Measurements from ENCODE around the gene PPP2R2C. TPM values are rescaled to one million over a fixed set of nuclear protein-coding genes. Genes with fewer than 3 reads are reported as not detected.

Gene PPP2R2C
- total and polyA plus RNA-seq, 9 of the 15 experiments (the other 6 are each of a cell fraction or from before 2014, with no cell fraction given), result 0.04 to 0.06 TPM; not detected in 7

DNA sequence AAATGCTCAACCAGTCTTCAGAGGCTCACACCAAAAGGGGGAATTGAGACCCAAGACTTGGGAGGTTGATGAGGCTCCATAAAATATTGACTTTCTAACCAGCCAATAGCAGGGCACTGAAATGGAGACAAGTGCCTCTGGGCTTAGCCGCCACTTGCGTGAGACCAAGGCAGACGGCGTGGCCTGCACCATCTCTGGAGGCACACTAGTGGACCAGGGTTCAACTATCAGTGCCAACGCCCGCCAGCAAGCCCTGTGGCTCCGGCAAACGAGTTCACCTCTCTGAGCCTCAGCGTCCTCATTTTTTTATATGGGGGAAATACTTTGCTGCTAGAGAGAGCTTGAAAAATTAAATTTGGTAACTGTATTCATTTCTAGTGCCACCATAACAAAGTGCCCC, 50.3 kb downstream of the PPP2R2C start:
- H3K27ac ChIP-seq (ENCODE audit: extremely low read depth, low read depth, low read length), result no peak overlapping the region
- no peak overlapping the region for H3K4me3 ChIP-seq
- FAIRE-seq (no peak), ATAC-seq (no peak), DNase-seq (ENCODE audit: extremely low read depth in 1 of 4, low spot score in 3 of 4) (no peak)
- no peak overlapping the region for H3K9ac ChIP-seq (ENCODE audit: insufficient read depth in 1 of 2, low read depth in 2 of 2, low read length in 2 of 2)
- ChIA-PET POLR2A (no interaction called here), CTCF (ENCODE audit: low intra/inter-chr PET ratio) (no interaction called here)
- BruUV-seq (replicated peaks), result no TSS peak
- H3K4me2 ChIP-seq (ENCODE audit: insufficient read depth, low read length), result no peak overlapping the region
- H3K4me1 ChIP-seq (replicated peaks in 1 of 2; ENCODE audit: control insufficient read depth in 2 of 2, insufficient read depth in 2 of 2, low read length in 2 of 2), result peaks cover 0 to 4% of the 10 kb centered on the region in 2 experiments; a peak in 3 of 5 replicates
- no peak for TF ChIP-seq TAF7 (tag; IDR thresholded peaks at IDR 0.05)
- TF ChIP-seq HMG20B (CRISPR knock-in tag; IDR thresholded peaks at IDR 0.05), result no peak
- no peak for TF ChIP-seq RNF2 (IDR thresholded peaks at IDR 0.05)
- no peak for TF ChIP-seq EZH2 (IDR thresholded peaks at IDR 0.05; ENCODE audit: borderline replicate concordance, low read depth, low read length)
- no peak for TF ChIP-seq ZNF589 (CRISPR knock-in tag; IDR thresholded peaks at IDR 0.05; ENCODE audit: low read depth)
- no peak for TF ChIP-seq KLF1 (tag; IDR thresholded peaks at IDR 0.05)
- TF ChIP-seq EWSR1 (IDR thresholded peaks at IDR 0.05; ENCODE audit: borderline replicate concordance, low read depth, partially characterized antibody), result no peak
- TF ChIP-seq ZNF134 (CRISPR knock-in tag; conservative IDR thresholded peaks at IDR 0.05), result no peak
- TF ChIP-seq ZNF75A (CRISPR knock-in tag; IDR thresholded peaks at IDR 0.05), result no peak
- TF ChIP-seq, protein P1, sequence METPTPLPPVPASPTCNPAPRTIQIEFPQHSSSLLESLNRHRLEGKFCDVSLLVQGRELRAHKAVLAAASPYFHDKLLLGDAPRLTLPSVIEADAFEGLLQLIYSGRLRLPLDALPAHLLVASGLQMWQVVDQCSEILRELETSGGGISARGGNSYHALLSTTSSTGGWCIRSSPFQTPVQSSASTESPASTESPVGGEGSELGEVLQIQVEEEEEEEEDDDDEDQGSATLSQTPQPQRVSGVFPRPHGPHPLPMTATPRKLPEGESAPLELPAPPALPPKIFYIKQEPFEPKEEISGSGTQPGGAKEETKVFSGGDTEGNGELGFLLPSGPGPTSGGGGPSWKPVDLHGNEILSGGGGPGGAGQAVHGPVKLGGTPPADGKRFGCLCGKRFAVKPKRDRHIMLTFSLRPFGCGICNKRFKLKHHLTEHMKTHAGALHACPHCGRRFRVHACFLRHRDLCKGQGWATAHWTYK (CRISPR knock-in tag; IDR thresholded peaks at IDR 0.05), result no peak
- TF ChIP-seq, protein P2, sequence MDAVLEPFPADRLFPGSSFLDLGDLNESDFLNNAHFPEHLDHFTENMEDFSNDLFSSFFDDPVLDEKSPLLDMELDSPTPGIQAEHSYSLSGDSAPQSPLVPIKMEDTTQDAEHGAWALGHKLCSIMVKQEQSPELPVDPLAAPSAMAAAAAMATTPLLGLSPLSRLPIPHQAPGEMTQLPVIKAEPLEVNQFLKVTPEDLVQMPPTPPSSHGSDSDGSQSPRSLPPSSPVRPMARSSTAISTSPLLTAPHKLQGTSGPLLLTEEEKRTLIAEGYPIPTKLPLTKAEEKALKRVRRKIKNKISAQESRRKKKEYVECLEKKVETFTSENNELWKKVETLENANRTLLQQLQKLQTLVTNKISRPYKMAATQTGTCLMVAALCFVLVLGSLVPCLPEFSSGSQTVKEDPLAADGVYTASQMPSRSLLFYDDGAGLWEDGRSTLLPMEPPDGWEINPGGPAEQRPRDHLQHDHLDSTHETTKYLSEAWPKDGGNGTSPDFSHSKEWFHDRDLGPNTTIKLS (IDR thresholded peaks at IDR 0.05; ENCODE audit: borderline replicate concordance, low read depth), result no peak
- TF ChIP-seq, protein P3, sequence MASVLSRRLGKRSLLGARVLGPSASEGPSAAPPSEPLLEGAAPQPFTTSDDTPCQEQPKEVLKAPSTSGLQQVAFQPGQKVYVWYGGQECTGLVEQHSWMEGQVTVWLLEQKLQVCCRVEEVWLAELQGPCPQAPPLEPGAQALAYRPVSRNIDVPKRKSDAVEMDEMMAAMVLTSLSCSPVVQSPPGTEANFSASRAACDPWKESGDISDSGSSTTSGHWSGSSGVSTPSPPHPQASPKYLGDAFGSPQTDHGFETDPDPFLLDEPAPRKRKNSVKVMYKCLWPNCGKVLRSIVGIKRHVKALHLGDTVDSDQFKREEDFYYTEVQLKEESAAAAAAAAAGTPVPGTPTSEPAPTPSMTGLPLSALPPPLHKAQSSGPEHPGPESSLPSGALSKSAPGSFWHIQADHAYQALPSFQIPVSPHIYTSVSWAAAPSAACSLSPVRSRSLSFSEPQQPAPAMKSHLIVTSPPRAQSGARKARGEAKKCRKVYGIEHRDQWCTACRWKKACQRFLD (CRISPR knock-in tag; IDR thresholded peaks at IDR 0.05), result no peak
- no peak for TF ChIP-seq ELF2 (CRISPR knock-in tag; IDR thresholded peaks at IDR 0.05)
- no peak for TF ChIP-seq NR2F6 (CRISPR knock-in tag; IDR thresholded peaks at IDR 0.05)
- intact Hi-C loops (cut with micrococcal nuclease) (no loop called here), in situ Hi-C loops (cut with MboI) (no loop called here)
- no peaks in the 10 kb centered on the region for H3K79me2 ChIP-seq (ENCODE audit: control insufficient read depth, insufficient read depth, low read length)
- no peaks in the 10 kb centered on the region for H3K9me1 ChIP-seq (ENCODE audit: control insufficient read depth, insufficient read depth, low read length)
- 11% methylated on average over 9 of the region's 9 CpGs for WGBS (ENCODE audit: insufficient coverage, low coverage, missing lambda C conversion rate)
- H3K9me3 ChIP-seq (replicated peaks; ENCODE audit: control insufficient read depth, insufficient read depth, low read depth, low read length), result no peaks in the 10 kb centered on the region
- H4K20me1 ChIP-seq (replicated peaks; ENCODE audit: control insufficient read depth, insufficient read depth, low read length), result no peaks in the 10 kb centered on the region; the same call in 1 of the 2 replicates
- H3K36me3 ChIP-seq (ENCODE audit: control insufficient read depth, insufficient read depth, low read length), result no peaks in the 10 kb centered on the region
- H3K27me3 ChIP-seq (ENCODE audit: control insufficient read depth in 2 of 2, insufficient read depth in 2 of 2, low read length in 2 of 2), result peaks cover 3 to 53% of the 10 kb centered on the region in 2 experiments; a peak in 3 of 5 replicates
- no peak overlapping the region for H2AFZ ChIP-seq (ENCODE audit: low read depth, low read length)
